Measurements from ENCODE around the gene STON2. TPM values are rescaled to one million over a fixed set of nuclear protein-coding genes. Genes with fewer than 3 reads are reported as not detected.

Gene STON2
- total and polyA plus RNA-seq, 4 donors = 1.9 to 30.0 (median 7.3) TPM

- no peak for TF ChIP-seq FOXA1 (IDR thresholded peaks at IDR 0.05)
- no peak for TF ChIP-seq REST (IDR thresholded peaks at IDR 0.05)
- TF ChIP-seq RXRA (IDR thresholded peaks at IDR 0.05) = no peak
- TF ChIP-seq MAX (IDR thresholded peaks at IDR 0.05) = no peak
- no peak for TF ChIP-seq CTCF (IDR thresholded peaks at IDR 0.05; ENCODE audit: low read depth, low read length, missing input control)
- no peak for TF ChIP-seq GABPA (IDR thresholded peaks at IDR 0.05 in 1 of 2, conservative IDR thresholded peaks at IDR 0.05 in 1 of 2)
- no peak for TF ChIP-seq HNF4A (conservative IDR thresholded peaks at IDR 0.05)
- TF ChIP-seq SP1 (IDR thresholded peaks at IDR 0.05) = no peak
- TF ChIP-seq ZBTB33 (IDR thresholded peaks at IDR 0.05) = no peak
- no peak for TF ChIP-seq YY1 (IDR thresholded peaks at IDR 0.05)
- no peak for TF ChIP-seq FOXA2 (IDR thresholded peaks at IDR 0.05)
- no peak for TF ChIP-seq TAF1 (conservative IDR thresholded peaks at IDR 0.05)
- TF ChIP-seq RAD21 (IDR thresholded peaks at IDR 0.05) = no peak
- TF ChIP-seq JUND (IDR thresholded peaks at IDR 0.05) = no peak
- no peak for TF ChIP-seq NR2F2 (IDR thresholded peaks at IDR 0.05)
- no peak for TF ChIP-seq ATF3 (IDR thresholded peaks at IDR 0.05)
- TF ChIP-seq HNF4G (IDR thresholded peaks at IDR 0.05) = no peak
- no peak overlapping the region for H3K9ac ChIP-seq (ENCODE audit: low read depth in 1 of 2, low read length in 2 of 2)
- H3K4me3 ChIP-seq (ENCODE audit: low read depth in 1 of 3, low read length in 3 of 3) = no peak overlapping the region
- WGBS = 39% methylated on average over 1 of the region's 1 CpG
- H3K27me3 ChIP-seq (ENCODE audit: control insufficient read depth in 4 of 4, insufficient read depth in 4 of 4, low read length in 3 of 4) = no peaks in the 10 kb centered on the region
- DNase-seq (ENCODE audit: low spot score) = no peak
- no peaks in the 10 kb centered on the region for H3K4me1 ChIP-seq (ENCODE audit: control insufficient read depth in 4 of 4, insufficient read depth in 4 of 4, low read length in 3 of 4)
- no peak overlapping the region for H3K27ac ChIP-seq (ENCODE audit: low read depth in 1 of 2, low read length in 2 of 2)
- peaks cover 0 to 1% (median 0%) of the 10 kb centered on the region in 4 donors for H3K36me3 ChIP-seq (ENCODE audit: control insufficient read depth in 4 of 4, insufficient read depth in 3 of 4, low read depth in 1 of 4, low read length in 3 of 4)
- H3K9me3 ChIP-seq (ENCODE audit: control insufficient read depth in 4 of 4, low read length in 3 of 4) = no peaks in the 10 kb centered on the region
Measured at GRCh38 chr14:81384900-81385299, 15.2 kb downstream of the STON2 start.
